SK-N-SH (cell line): ENCODE results near the gene FAM120A. TPM values are rescaled to one million over a fixed set of nuclear protein-coding genes. Genes with fewer than 3 reads are reported as not detected.

Experiments
- CTCF ChIA-PET: fragments of 300-600, 350-600 bp; formaldehyde crosslinking; extraction: SDS; loops from one replicate; lab custom pipeline; 2021; lab: Yijun Ruan, JAX
- POLR2A ChIA-PET: fragments of 350-600 bp; sonication (Branson Sonifier 250); formaldehyde crosslinking; extraction: SDS; loops from one replicate; lab custom pipeline; 2020; ENCODE audit warnings: antibody characterized with exemption, inconsistent platforms; lab: Yijun Ruan, JAX
- DNase-seq: peaks from one replicate; pipeline ENCODE4 v3.0.0; 2012
- H2AFZ ChIP-seq: fragments of 200-600 bp; sonication (generic); 2 replicates; pipeline ENCODE4 v1.8.1; 2016; ENCODE audit warnings: antibody characterized with exemption, mild to moderate bottlenecking, low read depth
- H3F3A ChIP-seq: fragments of 200-600 bp; sonication (generic); replicated peaks from 2 replicates; pipeline ENCODE3; 2016; ENCODE audit warnings: antibody characterized with exemption, mild to moderate bottlenecking; ENCODE audit not compliant: insufficient read depth
- H3K27ac ChIP-seq, 2 experiments: fragments of 200-500 bp in 1 of 2; fragments of 200-600 bp in 1 of 2; sonication (Bioruptor generic) in 1 of 2; sonication (generic), shearing (Covaris generic) in 1 of 2; 2 replicates each; pipeline versions ENCODE4 v1.5.1 to v1.6.1; 2014 to 2016; ENCODE audit warnings: low read depth in 2 of 2, inconsistent platforms in 1 of 2, low read length in 1 of 2, mild to moderate bottlenecking in 1 of 2, mixed read lengths in 1 of 2
- H3K27me3 ChIP-seq: fragments of 200-600 bp; sonication (generic), shearing (Covaris generic); 2 replicates; pipeline ENCODE4 v1.6.1; 2016; ENCODE audit warnings: mixed run types; ENCODE audit not compliant: insufficient read depth
- H3K36me3 ChIP-seq, 2 experiments: fragments of 200-500 bp in 1 of 2; fragments of 200-600 bp in 1 of 2; sonication (Bioruptor generic) in 1 of 2; sonication (generic) in 1 of 2; replicated peaks in 1 of 2; 2 replicates each; pipeline versions ENCODE3 to v1.5.1; 2014 to 2016; ENCODE audit warnings: low read length in 1 of 2, mild to moderate bottlenecking in 1 of 2; ENCODE audit not compliant: insufficient read depth in 2 of 2, control insufficient read depth in 1 of 2
- H3K4me1 ChIP-seq, 2 experiments: fragments of 200-500 bp in 1 of 2; fragments of 200-600 bp in 1 of 2; sonication (Bioruptor generic) in 1 of 2; sonication (generic), shearing (Covaris generic) in 1 of 2; 2 replicates each; pipeline versions ENCODE4 v1.5.1 to v1.6.1; 2014 to 2016; ENCODE audit warnings: low read depth in 1 of 2, low read length in 1 of 2, mixed run types in 1 of 2; ENCODE audit not compliant: insufficient read depth in 2 of 2, control insufficient read depth in 1 of 2
- H3K4me2 ChIP-seq: fragments of 200-600 bp; sonication (generic), shearing (Covaris generic); 2 replicates; pipeline ENCODE4 v1.6.1; 2017; ENCODE audit warnings: mixed run types
- H3K4me3 ChIP-seq, 2 experiments: fragments of 200-500 bp in 1 of 2; fragments of 200-600 bp in 1 of 2; sonication (Bioruptor generic) in 1 of 2; sonication (generic), shearing (Covaris generic) in 1 of 2; 2 replicates each; pipeline versions ENCODE4 v1.5.1 to v1.8.1; 2014 to 2016; ENCODE audit warnings: low read depth in 2 of 2, inconsistent platforms in 1 of 2, low read length in 1 of 2, mild to moderate bottlenecking in 1 of 2, mixed read lengths in 1 of 2, moderate library complexity in 1 of 2
- H3K79me2 ChIP-seq: fragments of 200-600 bp; sonication (generic); 2 replicates; pipeline ENCODE4 v1.8.1; 2017; ENCODE audit warnings: mild to moderate bottlenecking; ENCODE audit not compliant: insufficient read depth
- H3K9ac ChIP-seq: fragments of 200-600 bp; sonication (generic); 2 replicates; pipeline ENCODE4 v1.6.1; 2017; ENCODE audit warnings: mixed run types
- H3K9me2 ChIP-seq: fragments of 200-600 bp; sonication (generic); 2 replicates; pipeline ENCODE4 v1.6.1; 2017; ENCODE audit warnings: mixed run types
- H3K9me3 ChIP-seq: fragments of 200-600 bp; sonication (generic); 2 replicates; pipeline ENCODE4 v1.6.1; 2017; ENCODE audit warnings: mixed run types, mild to moderate bottlenecking, moderate library complexity
- H4K20me1 ChIP-seq: fragments of 200-600 bp; sonication (generic); 2 replicates; pipeline ENCODE4 v1.6.1; 2017; ENCODE audit warnings: mild to moderate bottlenecking, mixed run types; ENCODE audit not compliant: insufficient read depth
- ELF1 ChIP-seq: IDR thresholded peaks from 2 replicates; pipeline ENCODE4 v1.4.0; 2012
- FOXJ3 ChIP-seq: sonication (generic); formaldehyde crosslinking; IDR thresholded peaks from 2 replicates; pipeline ENCODE4 v1.5.1; 2020; ENCODE audit warnings: mild to moderate bottlenecking, missing genetic modification reagents
- FOXM1 ChIP-seq: IDR thresholded peaks from 2 replicates; pipeline ENCODE4 v1.4.0; 2012; ENCODE audit warnings: low read depth, mild to moderate bottlenecking
- GABPA ChIP-seq: IDR thresholded peaks from 2 replicates; pipeline ENCODE4 v1.4.0; 2012; ENCODE audit warnings: low read depth, mild to moderate bottlenecking
- IRF3 ChIP-seq: fragments of 150-350 bp; IDR thresholded peaks from 2 replicates; pipeline ENCODE4 v1.6.1; 2016; ENCODE audit warnings: mild to moderate bottlenecking, low read depth, low read length
- JUND ChIP-seq: IDR thresholded peaks from 2 replicates; pipeline ENCODE4 v1.4.0; 2012
- MEF2A ChIP-seq: IDR thresholded peaks from 2 replicates; pipeline ENCODE4 v1.4.0; 2012; ENCODE audit warnings: low read depth, borderline replicate concordance
- NFIC ChIP-seq: IDR thresholded peaks from 2 replicates; pipeline ENCODE4 v1.4.0; 2012; ENCODE audit warnings: borderline replicate concordance
- POLR2AphosphoS5 ChIP-seq: IDR thresholded peaks from 2 replicates; pipeline ENCODE4 v1.6.1; 2012; ENCODE audit warnings: low read depth, low read length
- RAD21 ChIP-seq: IDR thresholded peaks from 2 replicates; pipeline ENCODE4 v1.6.1; 2012; ENCODE audit warnings: mild to moderate bottlenecking, low read length
- RCOR1 ChIP-seq: fragments of 150-350 bp; IDR thresholded peaks from 2 replicates; pipeline ENCODE4 v1.6.1; 2017; ENCODE audit warnings: antibody characterized with exemption, low read length
- RXRA ChIP-seq: IDR thresholded peaks from 2 replicates; pipeline ENCODE4 v1.4.0; 2012; ENCODE audit warnings: low read depth, mild to moderate bottlenecking, borderline replicate concordance
- SMC3 ChIP-seq: IDR thresholded peaks from 2 replicates; pipeline ENCODE4 v1.6.1; 2012; ENCODE audit warnings: low read depth, low read length, improper control_type of control experiment
- TAF1 ChIP-seq: IDR thresholded peaks from 2 replicates; pipeline ENCODE4 v1.6.1; 2012; ENCODE audit warnings: low read depth, mild to moderate bottlenecking, low read length, moderate library complexity, borderline replicate concordance
- TCF12 ChIP-seq: IDR thresholded peaks from 2 replicates; pipeline ENCODE4 v1.4.0; 2012
- WGBS: methylation state at CpG from one replicate; pipeline ENCODE4 v1.1.6; 2017; ENCODE audit warnings: low lambda C conversion rate; 5-methylcytosine and 5-hydroxymethylcytosine counted together
- polyA plus RNA-seq, 3 experiments: library from polyadenylated mRNA; depleted of rRNA; stranded (reverse); fragments of >200 nt; gene quantifications; 2 replicates each; pipeline ENCODE4 v1.2.3, GENCODE V29; 2012
- TF ChIP-seq, protein P1 (sequence below): fragments of 150-350 bp; IDR thresholded peaks from 2 replicates; pipeline ENCODE4 v1.6.1; 2017; ENCODE audit warnings: antibody characterized with exemption, low read length, low read depth, borderline replicate concordance
- TF ChIP-seq, protein P2 (sequence below): IDR thresholded peaks from 2 replicates; pipeline ENCODE4; 2012

The FAM120A gene
- polyA plus RNA-seq, 1 of the 3 experiments (the other 2 are of a cell fraction), result 58.6 TPM

DNA sequence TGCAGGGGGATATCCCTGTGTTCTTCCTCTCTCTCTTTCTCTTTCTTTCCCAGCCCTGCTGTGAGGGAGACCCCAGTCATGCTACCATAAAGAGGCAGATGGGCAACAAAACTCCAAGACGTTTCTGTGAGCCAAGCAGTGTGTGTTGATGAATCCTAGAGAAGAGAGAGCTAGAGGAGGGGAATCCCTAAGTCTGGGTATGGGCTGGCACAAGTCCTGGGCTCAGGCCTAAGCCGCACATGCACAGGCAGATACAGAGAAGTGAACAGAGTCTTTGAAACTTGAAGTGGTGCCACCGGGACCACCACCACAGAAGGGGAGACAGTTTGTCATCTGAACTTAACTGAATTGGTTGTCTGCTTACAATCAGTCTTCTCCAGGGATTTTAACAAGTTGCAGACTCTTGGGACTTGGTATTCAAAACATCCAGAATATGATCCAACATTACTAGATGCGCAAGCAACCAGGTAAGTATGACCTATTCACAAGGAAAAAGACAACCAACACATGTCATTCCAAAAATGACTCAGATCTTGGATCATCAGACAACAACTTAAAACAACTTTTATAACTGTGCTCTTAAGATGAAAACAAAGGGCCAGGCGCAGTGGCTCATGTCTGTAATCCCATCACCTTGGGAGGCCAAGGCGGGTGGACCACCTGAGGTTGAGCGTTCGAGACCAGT is 10.4 kb upstream of the FAM120A start:
- Histone ChIP-seq H3K27me3 (no peaks in the 10 kb centered on the region), H3K4me3 (no peak overlapping the region), H3K27ac (no peak overlapping the region), H3K9me3 (no peaks in the 10 kb centered on the region), H3K9me2 (no peaks in the 10 kb centered on the region), H3K4me1 (no peaks in the 10 kb centered on the region), H3K4me2 (no peak overlapping the region), H3K36me3 (peaks cover 4% of the 10 kb centered on the region in 2 experiments), H4K20me1 (no peaks in the 10 kb centered on the region), H2AFZ (no peak overlapping the region), H3F3A (no peaks in the 10 kb centered on the region), H3K79me2 (no peaks in the 10 kb centered on the region), H3K9ac (no peak overlapping the region)
- CTCF ChIA-PET, result no interaction called here
- TF ChIP-seq, protein P1, sequence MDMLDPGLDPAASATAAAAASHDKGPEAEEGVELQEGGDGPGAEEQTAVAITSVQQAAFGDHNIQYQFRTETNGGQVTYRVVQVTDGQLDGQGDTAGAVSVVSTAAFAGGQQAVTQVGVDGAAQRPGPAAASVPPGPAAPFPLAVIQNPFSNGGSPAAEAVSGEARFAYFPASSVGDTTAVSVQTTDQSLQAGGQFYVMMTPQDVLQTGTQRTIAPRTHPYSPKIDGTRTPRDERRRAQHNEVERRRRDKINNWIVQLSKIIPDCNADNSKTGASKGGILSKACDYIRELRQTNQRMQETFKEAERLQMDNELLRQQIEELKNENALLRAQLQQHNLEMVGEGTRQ, result no peak
- TF ChIP-seq POLR2AphosphoS5 (no peak), TCF12 (no peak), MEF2A (no peak), FOXJ3 (no peak), GABPA (no peak), NFIC (no peak)
- TF ChIP-seq, protein P2, sequence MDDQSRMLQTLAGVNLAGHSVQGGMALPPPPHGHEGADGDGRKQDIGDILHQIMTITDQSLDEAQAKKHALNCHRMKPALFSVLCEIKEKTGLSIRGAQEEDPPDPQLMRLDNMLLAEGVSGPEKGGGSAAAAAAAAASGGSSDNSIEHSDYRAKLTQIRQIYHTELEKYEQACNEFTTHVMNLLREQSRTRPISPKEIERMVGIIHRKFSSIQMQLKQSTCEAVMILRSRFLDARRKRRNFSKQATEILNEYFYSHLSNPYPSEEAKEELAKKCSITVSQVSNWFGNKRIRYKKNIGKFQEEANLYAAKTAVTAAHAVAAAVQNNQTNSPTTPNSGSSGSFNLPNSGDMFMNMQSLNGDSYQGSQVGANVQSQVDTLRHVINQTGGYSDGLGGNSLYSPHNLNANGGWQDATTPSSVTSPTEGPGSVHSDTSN, result no peak
- POLR2A ChIA-PET, result no interaction called here
- no peak for DNase-seq
- WGBS, result 88% methylated on average over 8 of the region's 8 CpGs

- H4K20me1 ChIP-seq, result no peaks in the 10 kb centered on the region
- no peak for DNase-seq
- no peak overlapping the region for H3K9ac ChIP-seq
- H3K9me2 ChIP-seq, result no peaks in the 10 kb centered on the region
- H3F3A ChIP-seq, result peaks cover 6% of the 10 kb centered on the region
- no peak overlapping the region for H3K27ac ChIP-seq
- H3K4me2 ChIP-seq, result no peak overlapping the region
- TF ChIP-seq JUND (no peak), FOXJ3 (no peak), FOXM1 (no peak), ELF1 (no peak), IRF3 (no peak), SMC3 (no peak), RAD21 (no peak), TAF1 (no peak), RXRA (no peak), POLR2AphosphoS5 (no peak), RCOR1 (no peak)
- TF ChIP-seq, protein P1, result no peak
- WGBS, result 94% methylated on average over 3 of the region's 3 CpGs
- H3K36me3 ChIP-seq, result peaks cover 27 to 39% of the 10 kb centered on the region in 2 experiments
- no peaks in the 10 kb centered on the region for H3K9me3 ChIP-seq
- H3K27me3 ChIP-seq, result no peaks in the 10 kb centered on the region
- CTCF ChIA-PET, result interaction anchor here (0.8 to 2.0 kb wide), 2 partner anchors 144 to 292 kb away, joined by 3 to 5 read pairs; no protein-coding TSS in a partner anchor
- POLR2A ChIA-PET, result no interaction called here
- peaks cover 3 to 5% of the 10 kb centered on the region in 2 experiments; a peak in 3 of 4 replicates for H3K4me1 ChIP-seq
- no peak overlapping the region for H3K4me3 ChIP-seq
- no peak overlapping the region for H2AFZ ChIP-seq
- H3K79me2 ChIP-seq, result peaks cover 24% of the 10 kb centered on the region
Observed at GRCh38 chr9:93446073-93446472, 5.4 kb upstream of the FAM120A start.
